Esophagus muscularis mucosa (tissue), 4 donors: ENCODE measurements around the gene TCF7L2. TPM values are rescaled to one million over a fixed set of nuclear protein-coding genes. Genes with fewer than 3 reads are reported as not detected.

ENCODE experiments used
- DNase-seq: peaks from one replicate; pipeline ENCODE4 v3.0.0-alpha.2; 2017; ENCODE audit errors: extremely low spot score
- H3K27ac ChIP-seq, 4 donors: fragments of 200-600 bp; sonication (generic); replicated peaks in 1 of 4; 1 replicate in 3 of 4; 2 replicates in 1 of 4; pipeline ENCODE4 v1.5.1; 2016 to 2019; ENCODE audit warnings: mild to moderate bottlenecking in 1 of 4
- H3K27me3 ChIP-seq, 4 donors: fragments of 200-600 bp; sonication (generic); one replicate each; pipeline versions ENCODE4 v1.5.1 to v1.6.0; 2016 to 2019
- H3K36me3 ChIP-seq, 4 donors: fragments of 200-600 bp; sonication (generic); one replicate each; pipeline ENCODE4 v1.5.1; 2016 to 2019
- H3K4me1 ChIP-seq, 4 donors: fragments of 200-600 bp; sonication (generic); one replicate each; pipeline ENCODE4 v1.5.1; 2016 to 2019
- H3K4me3 ChIP-seq, 4 donors: fragments of 200-600 bp; sonication (generic); 1 replicate in 2 of 4; 2 replicates in 2 of 4; pipeline ENCODE4 v1.5.1; 2016 to 2019; ENCODE audit warnings: mild to moderate bottlenecking in 4 of 4, moderate library complexity in 1 of 4
- H3K9me3 ChIP-seq, 4 donors: fragments of 200-600 bp; sonication (generic); 1 replicate in 3 of 4; 2 replicates in 1 of 4; pipeline ENCODE4 v1.5.1; 2016 to 2019
- EP300 ChIP-seq: sonication (generic); formaldehyde crosslinking; IDR thresholded peaks from one replicate; pipeline ENCODE4 v1.6.1; 2017; ENCODE audit warnings: antibody characterized with exemption
- POLR2A ChIP-seq: fragments of 450-650 bp; IDR thresholded peaks from one replicate; pipeline ENCODE4 v1.6.1; 2017; ENCODE audit warnings: antibody characterized with exemption, moderate library complexity, mild to moderate bottlenecking, low read depth
- POLR2AphosphoS5 ChIP-seq, 2 donors: sonication (generic); formaldehyde crosslinking; IDR thresholded peaks; one replicate each; pipeline ENCODE4 v1.6.1; 2017; ENCODE audit warnings: antibody characterized with exemption in 2 of 2
- WGBS: methylation state at CpG from one replicate; pipeline ENCODE4 v1.1.5; 2018; 5-methylcytosine and 5-hydroxymethylcytosine counted together
- intact Hi-C: fragments of 100-400 bp; cut with DNase I; formaldehyde crosslinking; loops from one replicate; pipeline ENCODE4 v1.15.1; 2023
- total RNA-seq, 4 donors: library from RNA; depleted of rRNA; stranded (reverse); fragments of >200 nt; gene quantifications; one replicate each; pipeline versions ENCODE4 v1.1.0 to v1.2.1, GENCODE V29; 2016
- TF ChIP-seq, protein P1 (sequence below), 3 experiments: fragments of 200-600 bp in 2 of 3; fragments of 450-650 bp in 1 of 3; sonication (generic) in 2 of 3; IDR thresholded peaks; one replicate each; pipeline ENCODE4 v1.5.1; 2017 to 2019; ENCODE audit warnings: antibody characterized with exemption in 3 of 3, mild to moderate bottlenecking in 2 of 3, moderate library complexity in 1 of 3

Gene TCF7L2
- total RNA-seq, 4 donors from 2014 or later: 7.8 to 24.1 (median 19.2) TPM

DNA sequence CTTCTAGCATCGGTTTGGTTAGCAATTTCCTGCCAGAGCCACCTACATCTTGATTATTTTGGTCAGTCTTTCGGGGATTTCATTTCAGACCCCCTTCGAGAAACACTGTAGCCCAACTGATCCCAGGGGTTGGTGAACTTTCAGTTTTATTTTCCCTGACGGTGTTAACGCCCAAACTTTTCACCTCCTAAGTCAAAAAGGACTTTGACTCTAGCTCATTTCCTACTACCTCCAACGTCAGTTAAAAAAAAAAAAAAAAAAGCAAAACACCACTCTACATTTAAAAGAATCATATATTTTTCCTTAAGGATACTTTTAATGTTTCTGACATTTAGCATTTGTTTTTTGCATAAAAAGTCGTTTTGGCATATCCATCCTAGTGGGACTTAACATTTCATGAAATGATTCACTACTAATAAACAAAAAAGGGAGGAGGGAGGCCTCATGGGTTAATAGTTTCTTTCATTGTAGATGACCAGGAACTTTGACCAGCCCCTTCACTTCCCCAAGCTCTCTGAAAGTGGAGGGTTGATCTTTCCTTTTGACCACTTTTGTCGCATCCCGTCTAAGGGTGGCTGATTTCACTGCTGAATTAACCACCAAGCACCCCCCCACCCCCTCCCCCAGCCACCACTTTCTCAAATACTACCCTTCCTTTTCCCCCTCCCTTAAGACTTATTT lies 764 bp upstream of the TCF7L2 start:
- peaks cover 8 to 39% (median 36%) of the 10 kb centered on the region in 4 donors for H3K4me1 ChIP-seq
- H3K27me3 ChIP-seq: no peaks in the 10 kb centered on the region
- H3K27ac ChIP-seq: peak overlapping the region; percentile 90 to 93 (median 92)
- no peaks in the 10 kb centered on the region for H3K9me3 ChIP-seq
- no peaks in the 10 kb centered on the region for H3K36me3 ChIP-seq
- no peak for DNase-seq
- WGBS: 18% methylated on average over 9 of the region's 9 CpGs
- intact Hi-C loops: no loop called here
- TF ChIP-seq, protein P1, sequence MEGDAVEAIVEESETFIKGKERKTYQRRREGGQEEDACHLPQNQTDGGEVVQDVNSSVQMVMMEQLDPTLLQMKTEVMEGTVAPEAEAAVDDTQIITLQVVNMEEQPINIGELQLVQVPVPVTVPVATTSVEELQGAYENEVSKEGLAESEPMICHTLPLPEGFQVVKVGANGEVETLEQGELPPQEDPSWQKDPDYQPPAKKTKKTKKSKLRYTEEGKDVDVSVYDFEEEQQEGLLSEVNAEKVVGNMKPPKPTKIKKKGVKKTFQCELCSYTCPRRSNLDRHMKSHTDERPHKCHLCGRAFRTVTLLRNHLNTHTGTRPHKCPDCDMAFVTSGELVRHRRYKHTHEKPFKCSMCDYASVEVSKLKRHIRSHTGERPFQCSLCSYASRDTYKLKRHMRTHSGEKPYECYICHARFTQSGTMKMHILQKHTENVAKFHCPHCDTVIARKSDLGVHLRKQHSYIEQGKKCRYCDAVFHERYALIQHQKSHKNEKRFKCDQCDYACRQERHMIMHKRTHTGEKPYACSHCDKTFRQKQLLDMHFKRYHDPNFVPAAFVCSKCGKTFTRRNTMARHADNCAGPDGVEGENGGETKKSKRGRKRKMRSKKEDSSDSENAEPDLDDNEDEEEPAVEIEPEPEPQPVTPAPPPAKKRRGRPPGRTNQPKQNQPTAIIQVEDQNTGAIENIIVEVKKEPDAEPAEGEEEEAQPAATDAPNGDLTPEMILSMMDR (IDR thresholded peaks at IDR 0.05): no peak
- no peak for TF ChIP-seq EP300
- no peak for TF ChIP-seq POLR2A
- TF ChIP-seq POLR2AphosphoS5 (IDR thresholded peaks at IDR 0.05): no peak
- H3K4me3 ChIP-seq: peak overlapping the region; percentile 68 to 91 (median 76)

DNA sequence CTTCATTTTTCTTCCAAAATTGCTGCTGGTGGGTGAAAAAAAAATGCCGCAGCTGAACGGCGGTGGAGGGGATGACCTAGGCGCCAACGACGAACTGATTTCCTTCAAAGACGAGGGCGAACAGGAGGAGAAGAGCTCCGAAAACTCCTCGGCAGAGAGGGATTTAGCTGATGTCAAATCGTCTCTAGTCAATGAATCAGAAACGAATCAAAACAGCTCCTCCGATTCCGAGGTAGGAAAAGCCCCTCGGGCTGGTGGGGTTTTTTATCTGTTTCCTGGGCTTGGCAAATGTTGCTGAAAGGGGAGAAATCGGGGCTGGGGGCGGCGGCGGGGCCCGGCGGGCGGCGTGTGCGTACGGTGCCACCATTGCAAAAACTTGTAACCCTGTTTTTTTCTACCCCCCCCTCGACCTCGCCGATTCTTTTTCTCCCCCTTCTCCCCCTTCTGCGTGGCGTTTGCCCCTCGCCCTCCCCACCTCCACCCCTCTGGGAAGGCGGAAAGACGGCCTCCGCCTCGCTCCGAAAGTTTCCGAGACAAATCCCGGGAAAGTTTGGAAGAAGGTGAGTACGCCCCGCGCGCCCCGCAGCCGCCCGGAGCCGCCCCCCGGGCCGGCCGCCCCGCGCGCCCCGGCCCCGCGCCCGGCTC lies 789 bp downstream of the TCF7L2 start:
- Histone ChIP-seq H3K36me3 (no peaks in the 10 kb centered on the region), H3K27ac (peak overlapping the region; percentile 90 to 93 (median 92)), H3K27me3 (no peaks in the 10 kb centered on the region), H3K9me3 (no peaks in the 10 kb centered on the region), H3K4me1 (peaks cover 23 to 52% (median 49%) of the 10 kb centered on the region in 4 donors), H3K4me3 (peak overlapping the region; percentile 68 to 91 (median 76))
- TF ChIP-seq POLR2A: no peak
- peak in 1 of 2 donors; percentile 4 for TF ChIP-seq POLR2AphosphoS5 (IDR thresholded peaks at IDR 0.05)
- TF ChIP-seq EP300: no peak
- TF ChIP-seq, protein P1 (IDR thresholded peaks at IDR 0.05): no peak
- no peak for DNase-seq
- intact Hi-C loops: loop anchor here (10.0 kb wide), 1 partner anchor 104 kb away; no protein-coding TSS in a partner anchor
- 1% methylated on average over 55 of the region's 56 CpGs for WGBS

DNA sequence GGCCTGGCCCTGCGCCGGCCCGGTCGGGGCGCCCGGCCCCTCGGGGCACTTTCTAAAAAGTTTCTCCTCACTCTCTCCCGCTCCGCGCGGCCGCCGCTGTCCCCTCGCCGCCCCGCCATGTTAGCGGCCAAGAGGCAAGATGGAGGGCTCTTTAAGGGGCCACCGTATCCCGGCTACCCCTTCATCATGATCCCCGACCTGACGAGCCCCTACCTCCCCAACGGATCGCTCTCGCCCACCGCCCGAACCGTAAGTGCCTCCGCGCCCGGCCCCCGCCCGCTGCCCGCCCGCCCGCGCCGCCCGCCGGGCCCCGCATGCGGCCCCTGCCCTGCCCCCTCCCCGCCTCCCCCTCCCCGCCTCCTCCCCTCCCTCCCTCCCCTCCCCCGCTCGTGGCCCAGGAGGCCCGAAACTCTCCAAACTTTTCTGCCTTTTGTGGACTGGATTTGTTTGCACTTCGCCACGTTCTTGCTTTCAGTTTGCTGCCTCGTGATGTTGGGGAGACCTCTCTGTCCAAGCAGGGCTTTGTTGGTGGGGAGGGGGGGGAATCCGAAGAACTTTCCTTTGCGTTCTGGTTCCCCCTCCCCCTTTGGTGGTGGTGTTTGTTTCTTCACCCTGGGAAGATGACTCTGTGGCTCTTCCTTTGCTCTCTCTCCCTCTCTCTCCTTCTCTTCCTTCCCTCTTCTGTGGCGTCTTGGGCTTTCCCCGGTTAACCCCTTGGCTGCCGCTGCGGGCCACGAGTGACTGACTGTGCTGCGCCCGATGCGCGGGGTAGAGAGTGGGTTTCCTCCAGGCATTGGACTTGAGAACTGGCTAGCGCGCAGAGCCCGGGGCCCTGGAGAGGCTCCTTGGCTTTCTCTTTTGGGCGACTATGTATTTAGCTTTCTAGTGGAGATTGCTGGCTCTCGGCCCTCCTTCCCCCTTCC lies 1.6 kb downstream of the TCF7L2 start:
- Histone ChIP-seq H3K36me3 (no peaks in the 10 kb centered on the region), H3K4me3 (peak overlapping the region; percentile 68 to 91 (median 76)), H3K9me3 (no peaks in the 10 kb centered on the region), H3K4me1 (peaks cover 30 to 52% (median 49%) of the 10 kb centered on the region in 4 donors), H3K27ac (peak overlapping the region; percentile 90 to 93 (median 92)), H3K27me3 (no peaks in the 10 kb centered on the region)
- intact Hi-C loops: loop anchor here (10.0 kb wide), 1 partner anchor 103 kb away; no protein-coding TSS in a partner anchor
- WGBS: 4% methylated on average over 35 of the region's 65 CpGs
- TF ChIP-seq POLR2AphosphoS5 (IDR thresholded peaks at IDR 0.05): peak; percentile 39 to 69
- TF ChIP-seq EP300: no peak
- DNase-seq: no peak

DNA sequence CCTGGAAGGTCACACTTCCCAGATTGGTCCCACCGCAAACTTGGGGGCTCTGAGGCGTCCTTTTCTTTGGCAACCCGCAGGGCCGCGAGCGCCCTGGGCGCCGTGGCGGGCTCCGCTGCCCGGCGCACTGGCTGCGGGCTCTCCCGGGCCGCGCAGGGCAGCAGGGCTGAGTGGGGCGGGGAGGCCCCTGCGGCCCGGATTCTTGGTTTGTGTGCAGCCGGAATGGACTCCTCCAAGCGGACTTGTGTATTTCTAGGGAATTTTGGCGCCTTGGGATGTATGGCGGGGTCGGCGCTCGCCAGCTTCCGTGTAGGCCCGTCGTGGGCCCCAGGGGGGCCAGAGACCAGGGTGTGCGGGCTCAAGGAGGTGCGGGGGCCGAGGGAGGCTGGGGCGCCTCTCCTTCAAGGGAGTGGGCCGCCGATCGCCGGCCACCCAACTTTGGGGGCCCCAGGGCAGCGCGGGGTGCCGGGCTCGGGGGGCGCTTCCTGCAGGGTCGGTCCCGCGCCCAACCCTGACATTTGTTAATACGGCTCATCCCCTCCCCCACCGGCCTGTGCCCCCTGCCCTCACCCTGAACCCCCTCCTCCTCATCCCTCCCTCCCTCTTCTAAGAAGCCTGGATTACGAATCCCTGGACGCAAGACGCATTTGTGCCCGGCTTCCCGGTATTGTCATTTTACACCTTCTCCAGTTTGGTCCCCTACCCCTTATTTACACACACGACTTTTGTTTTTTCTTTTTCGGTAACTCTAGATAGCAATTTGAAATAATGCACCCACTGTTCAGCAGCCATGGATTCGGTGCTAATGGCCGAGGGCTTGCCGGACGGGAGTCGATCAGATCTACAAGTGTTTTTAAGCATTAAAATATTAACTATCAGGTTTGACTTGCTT lies 2.5 kb downstream of the TCF7L2 start:
- H3K4me1 ChIP-seq: peaks cover 32 to 59% (median 56%) of the 10 kb centered on the region in 4 donors
- intact Hi-C loops: loop anchor here (10.0 kb wide), 1 partner anchor 102 kb away; no protein-coding TSS in a partner anchor
- peak overlapping the region; percentile 68 to 91 (median 76) for H3K4me3 ChIP-seq
- DNase-seq: no peak
- no peaks in the 10 kb centered on the region for H3K36me3 ChIP-seq
- H3K9me3 ChIP-seq: no peaks in the 10 kb centered on the region
- no peaks in the 10 kb centered on the region for H3K27me3 ChIP-seq
- TF ChIP-seq EP300: no peak
- TF ChIP-seq, protein P1 (IDR thresholded peaks at IDR 0.05): no peak
- TF ChIP-seq POLR2A: no peak
- TF ChIP-seq POLR2AphosphoS5 (IDR thresholded peaks at IDR 0.05): no peak
- H3K27ac ChIP-seq: peak overlapping the region; percentile 90 to 93 (median 92)
- WGBS: 9% methylated on average over 34 of the region's 59 CpGs
